Endothelial cell of umbilical vein (primary cell): ENCODE data around the gene CTNND2. TPM values are rescaled to one million over a fixed set of nuclear protein-coding genes. Genes with fewer than 3 reads are reported as not detected.

Experiments used
- BruUV-seq: library from RNA; stranded (reverse); fragments of 400-500 nt; replicated peaks from 2 replicates; lab custom pipeline; 2021; lab: Mats Ljungman, UMichigan
- CTCF ChIA-PET: fragments of 300-600, 350-600 bp; sonication (Branson Sonifier 250); formaldehyde crosslinking; loops from one replicate; lab custom pipeline; 2021; ENCODE audit warnings: antibody characterized with exemption, inconsistent platforms; lab: Charles Lee
- POLR2A ChIA-PET: fragments of 300-600, 350-600 bp; sonication (Branson Sonifier 250); formaldehyde crosslinking; loops from one replicate; lab custom pipeline; 2021; ENCODE audit warnings: antibody characterized with exemption, inconsistent platforms; lab: Charles Lee
- DNase-seq: peaks from one replicate; pipeline ENCODE4 v3.0.0-alpha.2; 2011; ENCODE audit warnings: low read depth, low spot score
- FAIRE-seq: peaks from 2 replicates; lab custom pipeline; 2011; peaks lifted over from hg19 to GRCh38; lab: Jason Lieb, UNC
- H2AFZ ChIP-seq: 2 replicates; pipeline ENCODE4 v1.6.0; 2012; ENCODE audit warnings: low read depth, low read length, control low read depth, inconsistent platforms
- H3K27ac ChIP-seq: 2 replicates; pipeline ENCODE4 v1.5.1; 2011; ENCODE audit warnings: low read depth, mild to moderate bottlenecking, control low read depth, low read length, moderate library complexity; ENCODE audit not compliant: insufficient read depth
- H3K27me3 ChIP-seq, 2 experiments: 2 replicates each; pipeline versions ENCODE4 v1.6.0 to v1.6.1; 2011; ENCODE audit warnings: low read length in 2 of 2, mixed read lengths in 1 of 2; ENCODE audit not compliant: control insufficient read depth in 2 of 2, insufficient read depth in 2 of 2
- H3K36me3 ChIP-seq, 2 experiments: 2 replicates in 1 of 2; 3 replicates in 1 of 2; pipeline ENCODE4 v1.5.1; 2011; ENCODE audit warnings: low read length in 2 of 2, mild to moderate bottlenecking in 1 of 2, moderate library complexity in 1 of 2; ENCODE audit not compliant: control insufficient read depth in 2 of 2, insufficient read depth in 2 of 2; ENCODE audit errors: extremely low read depth in 1 of 2
- H3K4me1 ChIP-seq: 3 replicates; pipeline ENCODE4 v1.5.1; 2011; ENCODE audit warnings: mild to moderate bottlenecking, low read length; ENCODE audit not compliant: control insufficient read depth, insufficient read depth; ENCODE audit errors: extremely low read depth
- H3K4me2 ChIP-seq: 2 replicates; pipeline ENCODE4 v1.6.1; 2011; ENCODE audit warnings: low read length, control low read depth, mixed read lengths; ENCODE audit not compliant: insufficient read depth
- H3K4me3 ChIP-seq, 3 experiments: fragments of 200-600 bp in 1 of 3; sonication (generic), shearing (Covaris generic) in 1 of 3; replicated peaks in 1 of 3; 2 replicates each; pipeline ENCODE4 v1.5.1; 2011 to 2016; ENCODE audit warnings: control low read depth in 3 of 3, low read length in 3 of 3, mild to moderate bottlenecking in 2 of 3, inconsistent platforms in 1 of 3, low read depth in 1 of 3, moderate library complexity in 1 of 3; ENCODE audit not compliant: insufficient read depth in 1 of 3
- H3K79me2 ChIP-seq: 2 replicates; pipeline ENCODE4 v1.6.0; 2012; ENCODE audit warnings: low read length, inconsistent platforms; ENCODE audit not compliant: control insufficient read depth, insufficient read depth
- H3K9ac ChIP-seq: replicated peaks from 2 replicates; pipeline ENCODE3; 2011; ENCODE audit warnings: low read length, control low read depth; ENCODE audit not compliant: insufficient read depth; ENCODE audit errors: extremely low read depth
- H3K9me1 ChIP-seq: replicated peaks from 3 replicates; pipeline ENCODE4 v1.6.0; 2011; ENCODE audit warnings: mild to moderate bottlenecking, low read length; ENCODE audit not compliant: control insufficient read depth, insufficient read depth; ENCODE audit errors: extremely low read depth
- H3K9me3 ChIP-seq: replicated peaks from 2 replicates; pipeline ENCODE4 v1.5.1; 2012; ENCODE audit warnings: low read length, inconsistent platforms; ENCODE audit not compliant: control insufficient read depth, insufficient read depth
- H4K20me1 ChIP-seq: replicated peaks from 2 replicates; pipeline ENCODE3; 2011; ENCODE audit warnings: mild to moderate bottlenecking, low read length; ENCODE audit not compliant: control insufficient read depth, insufficient read depth; ENCODE audit errors: extremely low read depth
- EZH2 ChIP-seq: IDR thresholded peaks from 2 replicates; pipeline ENCODE4 v1.6.1; 2012; ENCODE audit warnings: borderline replicate concordance, low read depth, mild to moderate bottlenecking, moderate library complexity, low read length, inconsistent platforms; ENCODE audit not compliant: severe bottlenecking
- FOS ChIP-seq: IDR thresholded peaks from 2 replicates; pipeline ENCODE4 v1.6.1; 2011; ENCODE audit warnings: mild to moderate bottlenecking, low read length, moderate library complexity, borderline replicate concordance; ENCODE audit not compliant: insufficient read depth
- GATA2 ChIP-seq: IDR thresholded peaks from 2 replicates; pipeline ENCODE4 v1.7.0; 2011; ENCODE audit warnings: low read depth, mild to moderate bottlenecking, moderate library complexity, mixed read lengths, low read length; ENCODE audit not compliant: insufficient read length, insufficient read depth
- JUN ChIP-seq: IDR thresholded peaks from 2 replicates; pipeline ENCODE4 v1.6.1; 2011; ENCODE audit warnings: borderline replicate concordance, low read depth; ENCODE audit not compliant: insufficient read length, insufficient read depth
- MYC ChIP-seq: IDR thresholded peaks from one replicate; pipeline ENCODE4 v1.6.1; 2011; ENCODE audit warnings: mild to moderate bottlenecking, low read depth, low read length
- POLR2A ChIP-seq: IDR thresholded peaks from 2 replicates; pipeline ENCODE4 v1.6.1; 2012; ENCODE audit warnings: low read depth, mild to moderate bottlenecking, control low read depth, low read length
- POLR2AphosphoS5 ChIP-seq: IDR thresholded peaks from 2 replicates; pipeline ENCODE4 v1.6.1; 2012; ENCODE audit warnings: low read depth, mild to moderate bottlenecking, control low read depth, low read length, moderate library complexity; ENCODE audit not compliant: insufficient read depth
- dilution Hi-C: fragments of 300-500 bp; cut with MboI; formaldehyde crosslinking; loops from one replicate; pipeline ENCODE4 v1.15.0; 2019; ENCODE audit warnings: low sequenced_read_pairs; ENCODE audit not compliant: extremely low pct_ligation_motif_present
- intact Hi-C: fragments of 100-400 bp; cut with micrococcal nuclease; formaldehyde crosslinking; loops from one replicate; pipeline ENCODE4 v1.10.0; 2022
- polyA plus RNA-seq, 4 experiments: library from polyadenylated mRNA; depleted of rRNA in 3 of 4; stranded (reverse) in 3 of 4; unstranded in 1 of 4; fragments of >200 nt; gene quantifications; 2 replicates each; pipeline versions ENCODE4 v1.2.1 to v1.2.3, GENCODE V29; 2011 to 2012; ENCODE audit warnings: missing spikeins in 1 of 4
- total RNA-seq: library from RNA; stranded (reverse); gene quantifications from 2 replicates; pipeline ENCODE4 v1.2.3, GENCODE V29; 2021
- TF ChIP-seq, protein P1 (sequence below): IDR thresholded peaks from 2 replicates; pipeline ENCODE4 v1.6.1; 2011; ENCODE audit not compliant: insufficient read depth, insufficient read length
- TF ChIP-seq, protein P2 (sequence below), 2 donors: IDR thresholded peaks; 1 replicate in 1 of 2; 2 replicates in 1 of 2; pipeline ENCODE4 v1.5.1; 2011; ENCODE audit warnings: low read length in 2 of 2, mild to moderate bottlenecking in 2 of 2, moderate library complexity in 2 of 2, control low read depth in 1 of 2, inconsistent platforms in 1 of 2, low read depth in 1 of 2; ENCODE audit not compliant: insufficient read depth in 1 of 2; ENCODE audit errors: extremely low read depth in 1 of 2

Gene CTNND2
- total and polyA plus RNA-seq, 2 donors (not counting 3 experiments of a cell fraction or from before 2014, with no cell fraction given): not detected

DNA sequence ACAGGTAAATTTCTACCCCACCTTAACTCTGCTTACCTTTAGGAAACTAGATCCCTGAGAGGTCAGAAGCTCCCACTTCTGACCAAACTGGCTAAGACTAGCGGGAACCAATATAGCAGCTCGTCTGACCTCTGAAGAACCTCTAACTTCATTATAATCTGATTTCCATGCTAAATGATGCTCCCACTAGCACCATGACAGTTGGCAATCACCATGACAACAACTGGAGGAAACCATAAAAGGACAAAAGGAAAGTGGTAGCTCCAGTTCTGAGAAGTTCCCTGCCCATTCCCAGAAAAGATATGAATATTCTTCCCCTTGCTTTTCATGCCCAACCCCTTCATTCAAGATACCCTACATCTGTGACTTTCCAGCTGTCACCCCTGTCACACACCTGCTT is 483.3 kb downstream of the CTNND2 start:
- FAIRE-seq (no peak), DNase-seq (no peak)
- no peak overlapping the region for H3K4me2 ChIP-seq
- H3K36me3 ChIP-seq: no peaks in the 10 kb centered on the region
- dilution Hi-C loops (no loop called here), intact Hi-C loops (no loop called here)
- ChIA-PET CTCF (no interaction called here), POLR2A (no interaction called here)
- H4K20me1 ChIP-seq: no peaks in the 10 kb centered on the region
- H2AFZ ChIP-seq: no peak overlapping the region
- H3K9me1 ChIP-seq: no peaks in the 10 kb centered on the region
- no peak for TF ChIP-seq JUN
- no peak for TF ChIP-seq MYC
- TF ChIP-seq GATA2: no peak
- no peak for TF ChIP-seq FOS
- no peak for TF ChIP-seq EZH2
- no peak for TF ChIP-seq POLR2A
- TF ChIP-seq, protein P1, sequence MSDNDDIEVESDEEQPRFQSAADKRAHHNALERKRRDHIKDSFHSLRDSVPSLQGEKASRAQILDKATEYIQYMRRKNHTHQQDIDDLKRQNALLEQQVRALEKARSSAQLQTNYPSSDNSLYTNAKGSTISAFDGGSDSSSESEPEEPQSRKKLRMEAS: no peak
- TF ChIP-seq, protein P2, sequence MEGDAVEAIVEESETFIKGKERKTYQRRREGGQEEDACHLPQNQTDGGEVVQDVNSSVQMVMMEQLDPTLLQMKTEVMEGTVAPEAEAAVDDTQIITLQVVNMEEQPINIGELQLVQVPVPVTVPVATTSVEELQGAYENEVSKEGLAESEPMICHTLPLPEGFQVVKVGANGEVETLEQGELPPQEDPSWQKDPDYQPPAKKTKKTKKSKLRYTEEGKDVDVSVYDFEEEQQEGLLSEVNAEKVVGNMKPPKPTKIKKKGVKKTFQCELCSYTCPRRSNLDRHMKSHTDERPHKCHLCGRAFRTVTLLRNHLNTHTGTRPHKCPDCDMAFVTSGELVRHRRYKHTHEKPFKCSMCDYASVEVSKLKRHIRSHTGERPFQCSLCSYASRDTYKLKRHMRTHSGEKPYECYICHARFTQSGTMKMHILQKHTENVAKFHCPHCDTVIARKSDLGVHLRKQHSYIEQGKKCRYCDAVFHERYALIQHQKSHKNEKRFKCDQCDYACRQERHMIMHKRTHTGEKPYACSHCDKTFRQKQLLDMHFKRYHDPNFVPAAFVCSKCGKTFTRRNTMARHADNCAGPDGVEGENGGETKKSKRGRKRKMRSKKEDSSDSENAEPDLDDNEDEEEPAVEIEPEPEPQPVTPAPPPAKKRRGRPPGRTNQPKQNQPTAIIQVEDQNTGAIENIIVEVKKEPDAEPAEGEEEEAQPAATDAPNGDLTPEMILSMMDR (IDR thresholded peaks at IDR 0.05; ENCODE audit: extremely low read depth in 1 of 2, insufficient read depth in 1 of 2, low read depth in 1 of 2, low read length in 2 of 2): no peak
- TF ChIP-seq POLR2AphosphoS5: no peak
- no peak overlapping the region for H3K9ac ChIP-seq
- no peaks in the 10 kb centered on the region for H3K27me3 ChIP-seq
- no peaks in the 10 kb centered on the region for H3K4me1 ChIP-seq
- BruUV-seq: no TSS peak
- no peaks in the 10 kb centered on the region for H3K79me2 ChIP-seq
- H3K27ac ChIP-seq: no peak overlapping the region
- H3K9me3 ChIP-seq: peaks cover 3% of the 10 kb centered on the region
- no peak overlapping the region for H3K4me3 ChIP-seq
